ENCODE measurements around the gene PTPRS. TPM values are rescaled to one million over a fixed set of nuclear protein-coding genes. Genes with fewer than 3 reads are reported as not detected.

Gene PTPRS
- total and polyA plus RNA-seq, 9 of the 15 experiments (the other 6 are each of a cell fraction or from before 2014, with no cell fraction given) = 1.1 to 49.4 (median 14.1) TPM

DNA sequence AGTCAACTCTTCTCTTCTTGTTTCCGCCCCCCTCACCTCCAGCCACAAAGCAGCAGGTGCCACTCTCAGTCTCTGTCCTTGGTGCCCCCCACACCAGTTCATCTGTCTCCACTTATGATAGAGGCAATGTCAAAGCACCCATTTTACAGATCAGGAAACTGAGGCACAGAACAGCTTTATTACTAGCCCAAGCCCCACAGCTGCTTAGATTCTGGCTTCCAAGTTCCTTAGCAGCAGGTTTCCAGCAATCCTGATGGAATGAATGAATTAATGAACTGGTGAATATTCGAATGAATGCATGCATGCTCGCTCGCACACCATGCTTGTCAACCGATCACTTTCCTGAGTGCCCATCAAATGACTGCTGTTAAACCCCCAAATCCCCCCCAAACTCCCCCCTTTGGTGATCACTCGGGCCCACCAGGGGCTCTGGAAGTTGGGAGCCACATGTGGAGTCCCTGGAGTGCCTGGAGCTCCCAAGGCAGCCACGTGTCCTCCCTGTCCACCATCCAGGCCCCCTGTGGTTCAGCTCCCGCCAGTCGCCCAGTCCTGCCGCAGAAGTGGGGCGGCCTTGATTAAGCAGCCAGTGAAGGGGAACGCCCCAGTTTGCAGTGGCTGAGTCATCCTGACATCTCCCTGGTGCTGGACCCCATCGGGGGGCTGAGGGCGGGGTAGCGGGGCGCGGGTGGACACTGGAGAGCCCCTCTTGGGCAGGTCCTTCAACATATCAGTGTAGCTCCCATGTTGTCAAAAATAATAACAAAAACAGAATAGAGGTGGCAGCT lies 6.8 kb downstream of the PTPRS start (continued):
- TF ChIP-seq CBX3 (IDR thresholded peaks at IDR 0.05; ENCODE audit: borderline replicate concordance in 1 of 2, low read length in 2 of 2) (peak in 1 of 2 experiments; percentile 57; a peak in 1 of 3 replicates), ZNF24 (IDR thresholded peaks at IDR 0.05) (peak; percentile 70), NFE2 (IDR thresholded peaks at IDR 0.05; ENCODE audit: low read depth) (peak; percentile 60; the same call in 1 of the 2 replicates), CEBPB (tag; IDR thresholded peaks at IDR 0.05) (no peak), SMARCA5 (IDR thresholded peaks at IDR 0.05) (peak; percentile 91)

DNA sequence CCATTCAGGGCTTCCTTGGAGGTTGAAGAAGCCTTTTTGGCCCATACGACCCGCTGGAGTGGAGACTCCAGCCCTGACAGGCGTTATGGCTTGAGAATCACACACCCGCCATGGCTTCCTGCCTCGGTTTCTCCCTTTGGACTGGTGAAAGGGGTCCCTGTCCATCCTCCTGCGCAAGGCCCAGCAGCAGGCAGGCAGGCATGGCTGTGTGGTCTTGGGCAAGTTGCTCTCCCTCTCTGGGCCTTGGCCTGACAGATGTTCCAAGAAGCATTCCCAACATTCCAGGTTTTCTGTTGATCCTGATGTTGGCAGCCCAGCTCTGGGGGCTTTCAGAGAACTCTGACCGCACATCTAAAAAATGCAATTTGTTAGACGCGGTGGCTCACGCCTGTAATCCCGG lies 8.1 kb downstream of the PTPRS start:
- 61% methylated on average over 10 of the region's 11 CpGs for WGBS (ENCODE audit: insufficient coverage, low coverage, missing lambda C conversion rate)
- Histone ChIP-seq H2AFZ (ENCODE audit: low read depth, low read length) (no peak overlapping the region), H3K9me1 (ENCODE audit: control insufficient read depth, insufficient read depth, low read length) (no peaks in the 10 kb centered on the region), H3K4me1 (replicated peaks in 1 of 2; ENCODE audit: control insufficient read depth in 2 of 2, insufficient read depth in 2 of 2, low read length in 2 of 2) (peaks cover 0 to 15% of the 10 kb centered on the region in 2 experiments; a peak in 3 of 5 replicates), H3K79me2 (ENCODE audit: control insufficient read depth, insufficient read depth, low read length) (no peaks in the 10 kb centered on the region), H3K9ac (ENCODE audit: insufficient read depth in 1 of 2, low read depth in 2 of 2, low read length in 2 of 2) (no peak overlapping the region), H3K9me3 (replicated peaks; ENCODE audit: control insufficient read depth, insufficient read depth, low read depth, low read length) (no peaks in the 10 kb centered on the region), H3K4me2 (ENCODE audit: insufficient read depth, low read length) (no peak overlapping the region), H3K27me3 (ENCODE audit: control insufficient read depth in 2 of 2, insufficient read depth in 2 of 2, low read length in 2 of 2) (peaks cover 10 to 26% of the 10 kb centered on the region in 2 experiments), H3K4me3 (no peak overlapping the region), H3K36me3 (ENCODE audit: control insufficient read depth, insufficient read depth, low read length) (no peaks in the 10 kb centered on the region), H3K27ac (ENCODE audit: extremely low read depth, low read depth, low read length) (no peak overlapping the region), H4K20me1 (replicated peaks; ENCODE audit: control insufficient read depth, insufficient read depth, low read length) (no peaks in the 10 kb centered on the region; the same call in 1 of the 2 replicates)
- in situ Hi-C loops (cut with MboI) (no loop called here), intact Hi-C loops (cut with micrococcal nuclease) (no loop called here)
- BruUV-seq (replicated peaks) = no TSS peak
- ATAC-seq = no peak
- POLR2A ChIA-PET = interaction anchor here (0.6 kb wide), 2 partner anchors 134 to 460 kb away, joined by 3 to 4 read pairs; no protein-coding TSS in a partner anchor
- FAIRE-seq = no peak
- CTCF ChIA-PET (ENCODE audit: low intra/inter-chr PET ratio) = no interaction called here
- DNase-seq (ENCODE audit: extremely low read depth in 1 of 4, low spot score in 3 of 4) = no peak
- no peak for TF ChIP-seq ZNF551 (CRISPR knock-in tag; IDR thresholded peaks at IDR 0.05)
- TF ChIP-seq ZFP36 (IDR thresholded peaks at IDR 0.05; ENCODE audit: low read depth, low read length, partially characterized antibody) = peak; percentile 39

Data from K562 (cell line).